Measurements from ENCODE around the gene NUP133. TPM values are rescaled to one million over a fixed set of nuclear protein-coding genes. Genes with fewer than 3 reads are reported as not detected.

NUP133 gene
- total RNA-seq, 4 donors from 2014 or later, result 29.6 to 40.7 (median 37.3) TPM

DNA sequence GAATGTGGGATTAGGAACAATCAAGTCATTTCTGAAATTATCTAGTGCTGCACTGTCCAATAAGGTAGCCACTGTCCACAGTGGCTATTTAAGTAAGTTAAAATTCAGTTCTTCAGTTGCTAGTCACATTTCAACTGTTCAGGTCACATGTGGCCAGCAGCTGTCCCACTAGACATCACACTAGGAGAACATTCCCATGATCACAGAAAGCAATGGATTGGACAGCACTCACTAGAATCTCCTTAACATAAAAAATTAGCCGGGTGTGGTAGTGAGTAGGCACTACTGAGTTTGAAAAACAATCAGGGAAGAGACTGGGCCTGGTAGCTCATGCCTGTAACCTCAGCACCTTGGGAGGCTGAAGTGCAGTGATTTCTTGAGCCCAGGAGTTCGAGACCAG is 33.6 kb downstream of the NUP133 start:
- Histone ChIP-seq H3K27me3 (no peaks in the 10 kb centered on the region), H3K36me3 (peaks cover 30 to 50% of the 10 kb centered on the region in 2 donors)
- intact Hi-C loops (cut with DNase I), result loop anchor here (10.0 kb wide), 1 partner anchor 810 kb away; no protein-coding TSS in a partner anchor

GRCh38 chr1:229471175-229471574 is 37.0 kb downstream of the NUP133 start:
- no peak overlapping the region for H3K4me3 ChIP-seq (replicated peaks in 1 of 3)
- H3K27me3 ChIP-seq, result no peaks in the 10 kb centered on the region
- intact Hi-C loops (cut with DNase I), result loop anchor here (10.0 kb wide), 1 partner anchor 806 kb away; no protein-coding TSS in a partner anchor
- no peak for DNase-seq
- H3K36me3 ChIP-seq, result peaks cover 37 to 54% of the 10 kb centered on the region in 2 donors
- WGBS, 2 donors, result 97 to 100% methylated on average over 3 of the region's 3 CpGs
- no peak overlapping the region for H3K27ac ChIP-seq
- no peaks in the 10 kb centered on the region for H3K4me1 ChIP-seq
- TF ChIP-seq CTCF (IDR thresholded peaks at IDR 0.05) (no peak), POLR2A (IDR thresholded peaks at IDR 0.05) (no peak)
- no peaks in the 10 kb centered on the region for H3K9me3 ChIP-seq

More for the DNA sequence above, 33.6 kb downstream of the NUP133 start:
- TF ChIP-seq CTCF (IDR thresholded peaks at IDR 0.05) (no peak), POLR2A (IDR thresholded peaks at IDR 0.05) (no peak)
- no peaks in the 10 kb centered on the region for H3K4me1 ChIP-seq
- H3K4me3 ChIP-seq (replicated peaks in 1 of 3), result no peak overlapping the region
- DNase-seq, result no peak
- H3K9me3 ChIP-seq, result no peaks in the 10 kb centered on the region
- no peak overlapping the region for H3K27ac ChIP-seq
- WGBS, 2 donors, result 88 to 98% methylated on average over 2 of the region's 2 CpGs

GRCh38 chr1:229470406-229471043 is 37.6 kb downstream of the NUP133 start:
- intact Hi-C loops (cut with DNase I), result loop anchor here (10.0 kb wide), 1 partner anchor 806 kb away; no protein-coding TSS in a partner anchor
- WGBS, 2 donors, result 89 to 91% methylated on average over 8 of the region's 8 CpGs
- H3K4me3 ChIP-seq (replicated peaks in 1 of 3), result no peak overlapping the region

GRCh38 chr1:229466887-229467286 is 41.3 kb downstream of the NUP133 start:
- Histone ChIP-seq H3K27ac (no peak overlapping the region), H3K4me3 (replicated peaks in 1 of 3) (no peak overlapping the region), H3K27me3 (no peaks in the 10 kb centered on the region), H3K9me3 (no peaks in the 10 kb centered on the region), H3K4me1 (no peaks in the 10 kb centered on the region), H3K36me3 (peaks cover 48 to 50% of the 10 kb centered on the region in 2 donors)
- intact Hi-C loops (cut with DNase I), result no loop called here
- no peak for DNase-seq
- 98% methylated on average over 1 of the region's 1 CpG for whole genome bisulfite sequencing, 2 donors
- TF ChIP-seq POLR2A (IDR thresholded peaks at IDR 0.05) (no peak), CTCF (IDR thresholded peaks at IDR 0.05) (no peak)

More at GRCh38 chr1:229470406-229471043, 37.6 kb downstream of the NUP133 start:
- Histone ChIP-seq H3K9me3 (no peaks in the 10 kb centered on the region), H3K4me1 (no peaks in the 10 kb centered on the region), H3K36me3 (peaks cover 37 to 52% of the 10 kb centered on the region in 2 donors), H3K27me3 (no peaks in the 10 kb centered on the region), H3K27ac (no peak overlapping the region)
- TF ChIP-seq CTCF (IDR thresholded peaks at IDR 0.05), result no peak
- no peak for TF ChIP-seq POLR2A (IDR thresholded peaks at IDR 0.05)
- DNase-seq, result no peak

- Histone ChIP-seq H3K4me1 (no peaks in the 10 kb centered on the region), H3K9me3 (no peaks in the 10 kb centered on the region), H3K27me3 (no peaks in the 10 kb centered on the region), H3K4me3 (replicated peaks in 1 of 3) (no peak overlapping the region), H3K36me3 (peaks cover 44 to 51% of the 10 kb centered on the region in 2 donors), H3K27ac (no peak overlapping the region)
- 96 to 98% methylated on average over 8 of the region's 8 CpGs for WGBS, 2 donors
- DNase-seq, result no peak
- intact Hi-C loops (cut with DNase I), result no loop called here
- TF ChIP-seq POLR2A (IDR thresholded peaks at IDR 0.05) (no peak), CTCF (IDR thresholded peaks at IDR 0.05) (no peak)
Measured at GRCh38 chr1:229464672-229465071, 43.5 kb downstream of the NUP133 start.

Measured in thyroid gland (tissue), 4 donors.